Effector CD4-positive, alpha-beta T cell (primary cell): ENCODE results near the gene SLAMF8.

Source experiments
- DNase-seq: peaks from one replicate; pipeline ENCODE4 v3.0.0-alpha.2; 2020

Gene SLAMF8

DNA sequence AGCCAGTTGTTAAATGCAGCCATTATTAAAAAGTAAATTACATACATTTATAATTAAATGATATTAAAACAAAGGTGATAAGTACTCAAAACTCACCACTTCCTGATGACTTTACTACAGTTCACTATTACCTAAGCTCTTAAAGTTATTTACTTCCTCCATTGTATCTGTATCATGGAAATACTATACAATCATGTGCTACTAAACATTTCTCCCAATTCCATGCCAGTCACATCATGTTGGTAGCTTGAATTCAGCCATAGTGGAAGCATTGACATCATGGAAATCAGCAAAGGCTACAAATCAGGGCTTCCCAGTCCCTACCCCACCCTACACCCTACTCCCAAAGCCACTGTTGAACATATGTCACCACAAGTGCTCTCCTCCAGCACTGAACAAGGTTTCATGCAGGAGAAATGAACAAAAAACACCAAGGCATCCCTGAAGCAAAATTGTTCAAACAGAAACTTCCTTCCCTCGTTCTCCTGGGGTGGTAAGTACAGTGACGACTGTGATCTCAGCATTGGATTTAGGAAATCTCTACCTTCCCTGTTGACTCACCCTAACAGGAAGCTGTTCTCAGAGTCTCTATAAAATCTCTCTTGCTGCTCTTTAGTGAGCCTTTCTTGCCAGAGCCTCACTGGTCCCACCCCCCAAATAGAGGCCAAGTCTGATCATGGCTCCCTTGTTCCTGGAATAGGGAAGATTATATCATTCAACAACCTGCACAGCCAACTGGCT, 23.1 kb downstream of the SLAMF8 start:
- no peak for DNase-seq

- DNase-seq, result no peak
Observed at GRCh38 chr1:159851407-159851806, 24.7 kb downstream of the SLAMF8 start.

- no peak for DNase-seq
Observed at GRCh38 chr1:159853417-159854115, 26.9 kb downstream of the SLAMF8 start.

DNA sequence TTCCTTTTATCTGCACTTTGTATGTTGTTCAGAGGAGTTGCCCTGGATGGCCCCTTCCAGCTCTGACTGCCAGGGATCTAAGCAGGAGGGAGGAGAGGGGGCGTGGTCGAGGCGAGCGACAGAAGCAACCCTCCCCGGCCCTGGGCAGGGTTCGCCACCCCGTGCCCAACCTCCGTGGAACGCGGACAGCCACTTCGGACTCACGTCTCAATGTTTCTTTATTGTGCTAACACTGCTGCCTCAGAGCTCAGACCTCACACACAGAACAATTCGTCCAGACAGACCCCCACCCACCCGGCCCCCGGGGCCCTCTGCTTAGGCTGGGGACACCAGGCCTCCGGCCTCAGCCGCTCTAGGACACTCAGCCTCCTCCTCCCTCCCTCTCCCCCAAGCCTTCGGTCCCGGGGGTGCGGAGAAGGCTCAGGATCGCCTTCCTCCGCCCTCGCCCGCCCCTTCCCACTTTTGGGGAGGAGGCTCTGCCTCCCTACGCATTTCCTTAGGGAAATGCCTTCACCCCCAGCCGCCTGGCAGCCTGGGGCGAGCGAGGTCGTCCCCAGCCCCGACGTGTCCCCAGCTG, 27.5 kb downstream of the SLAMF8 start:
- no peak for DNase-seq

DNA sequence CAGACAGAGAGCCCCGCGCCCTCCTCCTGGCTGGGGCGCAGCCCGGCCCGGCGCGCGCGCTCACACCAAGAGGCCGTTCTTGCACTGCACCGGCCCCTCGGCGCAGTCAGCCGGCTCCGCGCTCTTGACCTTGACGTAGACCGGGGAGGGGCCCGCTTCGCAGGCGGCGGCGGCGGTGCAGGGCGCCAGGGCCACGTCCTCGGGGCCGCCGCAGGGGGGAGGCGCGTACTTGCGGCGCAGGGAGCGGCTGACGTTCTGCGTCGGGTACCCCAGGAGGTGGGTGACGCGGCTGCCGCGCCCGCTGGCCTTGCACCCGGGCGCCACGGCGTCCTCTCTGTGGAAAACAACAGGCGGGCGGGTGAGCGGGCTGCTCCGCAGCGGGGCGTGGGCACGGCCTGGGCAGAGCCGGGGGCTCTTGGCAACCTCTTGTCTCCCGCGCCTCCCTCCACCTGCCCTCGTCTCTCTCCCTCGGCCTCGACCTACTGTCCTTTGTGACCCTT, 28.1 kb downstream of the SLAMF8 start:
- peak; percentile 44 for DNase-seq

- DNase-seq, result no peak
Observed at GRCh38 chr1:159855709-159856108, 29.0 kb downstream of the SLAMF8 start.

GRCh38 chr1:159856576-159856975, 29.9 kb downstream of the SLAMF8 start:
- no peak for DNase-seq

- DNase-seq, result no peak
Observed at GRCh38 chr1:159857889-159858288, 31.2 kb downstream of the SLAMF8 start.

GRCh38 chr1:159859767-159860322, 33.2 kb downstream of the SLAMF8 start:
- no peak for DNase-seq

- no peak for DNase-seq
Observed at GRCh38 chr1:159860456-159860855, 33.8 kb downstream of the SLAMF8 start.

- DNase-seq, result no peak
Observed at GRCh38 chr1:159861218-159861617, 34.5 kb downstream of the SLAMF8 start.

DNA sequence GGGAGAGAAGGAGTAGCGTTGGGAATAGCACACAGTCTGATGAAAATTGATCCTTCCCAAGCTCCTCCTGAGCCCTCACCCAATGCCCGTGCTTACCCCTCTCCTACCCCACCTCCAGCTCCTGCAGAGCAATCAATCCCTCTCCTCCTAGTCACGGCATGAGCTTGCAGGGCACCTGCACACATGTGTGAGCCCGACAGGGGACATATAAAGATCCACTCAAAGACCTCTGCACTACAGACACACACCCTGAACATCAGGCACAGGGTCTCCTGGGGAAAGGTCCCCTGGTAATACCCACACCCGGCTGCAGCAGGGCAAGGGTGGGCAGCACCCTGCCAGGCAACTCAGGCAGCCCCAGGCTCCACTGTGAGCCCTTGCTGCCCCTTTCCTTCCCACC, 35.4 kb downstream of the SLAMF8 start:
- DNase-seq, result no peak

GRCh38 chr1:159862557-159862956, 35.9 kb downstream of the SLAMF8 start, which contains the start of gene VSIG8:
TSS of gene VSIG8 (minus strand) at chr1:159862657. CDS start at chr1:159862521, 136 bp downstream.
- DNase-seq, result no peak

DNA sequence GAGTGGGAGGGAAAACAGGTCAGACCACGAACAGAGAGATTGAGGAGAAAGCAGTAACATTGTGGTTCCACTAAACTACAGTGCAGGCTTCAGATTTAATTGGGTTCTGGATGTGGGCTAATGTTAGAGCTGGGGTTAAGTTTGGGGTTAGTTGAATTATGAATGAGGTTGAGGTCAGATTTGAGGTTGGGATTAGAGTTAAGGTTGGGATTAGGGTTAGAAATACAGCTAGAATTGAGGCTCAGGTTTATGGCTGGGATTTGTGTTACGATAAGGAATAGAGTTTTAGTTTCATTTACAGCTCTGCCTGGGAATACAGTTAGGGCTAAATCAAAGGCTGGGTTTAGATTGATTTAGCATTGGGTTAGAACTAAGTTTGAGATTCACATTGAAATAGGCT, 37.6 kb downstream of the SLAMF8 start:
- no peak for DNase-seq

DNA sequence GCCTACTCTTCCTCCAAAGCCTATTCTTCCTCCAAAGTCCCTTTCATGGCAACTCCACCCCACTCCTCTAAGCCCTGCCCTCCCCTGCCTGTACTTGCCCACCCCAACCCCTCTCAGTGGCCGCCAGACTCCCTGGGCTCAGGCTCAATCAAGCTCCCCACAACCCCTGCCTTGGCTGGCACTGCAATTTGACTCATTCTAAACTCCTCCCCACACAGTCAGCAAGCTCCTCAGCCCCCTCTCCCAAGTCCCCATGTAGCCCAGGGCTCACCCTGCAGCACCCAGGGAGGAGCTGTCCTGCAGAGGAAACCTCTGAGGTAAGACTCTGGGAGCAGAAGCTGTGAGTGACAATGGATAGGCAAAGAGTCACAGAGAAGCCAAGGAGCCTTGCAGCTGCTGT, 39.4 kb downstream of the SLAMF8 start:
- DNase-seq, result no peak

- DNase-seq, result no peak
Observed at GRCh38 chr1:159866905-159867663, 40.4 kb downstream of the SLAMF8 start.

DNA sequence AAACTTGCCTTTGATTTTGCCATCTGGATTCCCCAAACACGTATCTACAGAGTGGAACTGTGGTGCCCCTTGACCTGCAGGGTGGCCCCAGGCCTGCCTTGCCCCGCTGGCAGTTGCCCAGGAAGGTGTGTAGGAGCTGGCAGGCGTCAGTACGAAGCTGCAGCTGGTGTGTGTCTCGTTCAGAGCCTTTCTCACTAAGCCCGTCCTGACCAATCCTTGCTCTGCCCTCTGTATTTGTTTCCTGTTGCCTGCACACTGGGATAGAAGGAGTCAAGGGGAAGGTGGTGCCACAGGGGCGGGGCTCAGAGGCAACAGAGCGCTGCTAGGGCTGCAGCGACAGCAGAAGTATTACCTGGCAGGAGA, 41.0 kb downstream of the SLAMF8 start:
- no peak for DNase-seq

DNA sequence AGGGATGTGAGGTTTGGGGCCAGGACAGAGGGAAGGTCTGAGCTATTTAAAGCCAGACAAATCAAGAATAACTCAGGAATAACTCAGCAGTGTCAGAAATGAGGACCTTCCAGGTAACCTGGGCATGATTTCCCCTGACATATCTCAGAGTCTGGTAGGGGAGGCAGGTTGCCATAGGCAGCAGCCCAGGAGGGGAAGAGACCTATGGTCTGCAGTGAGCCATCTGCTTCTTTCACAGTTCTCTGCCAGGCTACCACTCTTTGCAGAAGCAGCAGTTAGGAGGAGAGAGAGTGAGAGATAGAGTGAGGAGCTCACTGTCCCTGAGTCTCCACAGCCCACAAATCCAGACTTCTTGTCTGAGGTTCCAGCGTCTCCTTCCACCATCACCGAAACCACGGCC, 42.1 kb downstream of the SLAMF8 start:
- no peak for DNase-seq

DNA sequence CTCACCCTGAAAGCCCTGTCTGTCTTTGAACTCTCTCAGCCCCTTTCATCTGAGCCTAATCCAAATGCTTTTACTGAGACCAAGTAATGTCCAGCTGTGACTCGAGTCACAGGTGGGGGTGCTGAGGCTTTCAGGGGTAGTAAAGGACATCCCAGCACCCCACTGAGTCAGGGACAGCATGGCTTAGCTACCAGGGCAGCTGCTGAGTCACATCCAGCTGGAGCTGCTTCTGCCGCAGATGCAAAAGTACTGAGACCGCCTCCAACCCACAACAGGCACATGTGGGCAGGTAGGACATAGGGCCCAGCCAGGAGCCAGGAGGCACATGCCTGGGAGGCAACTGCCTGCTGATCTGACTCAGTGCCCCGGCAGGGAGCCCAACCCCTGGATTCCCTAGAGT, 42.5 kb downstream of the SLAMF8 start:
- DNase-seq, result no peak

GRCh38 chr1:159869607-159870006, 42.9 kb downstream of the SLAMF8 start:
- DNase-seq, result no peak

GRCh38 chr1:159870704-159871103, 44.0 kb downstream of the SLAMF8 start:
- no peak for DNase-seq

GRCh38 chr1:159872891-159873290, 46.2 kb downstream of the SLAMF8 start:
- no peak for DNase-seq
